Smooth muscle cell (in vitro differentiated cells): ENCODE measurements around the gene FBXL12. TPM values are rescaled to one million over a fixed set of nuclear protein-coding genes. Genes with fewer than 3 reads are reported as not detected.
"Not testable (repeated sequence)": the region's sequence is repeated elsewhere in the genome, so short reads cannot be mapped to it uniquely, and the experiment has no call there.

Source experiments
- DNase-seq: peaks from one replicate; lab custom pipeline; 2025; ENCODE audit not compliant: unreplicated experiment; lab: John Stamatoyannopoulos, UW
- H2AFZ ChIP-seq: fragments of 200-600 bp; sonication (generic); 2 replicates; pipeline ENCODE4 v1.6.0; 2016; ENCODE audit warnings: antibody characterized with exemption, low read depth, mild to moderate bottlenecking
- H3F3A ChIP-seq: fragments of 200-600 bp; sonication (generic); 2 replicates; pipeline ENCODE4 v1.6.0; 2017; ENCODE audit warnings: antibody characterized with exemption, low read depth
- H3K27ac ChIP-seq: fragments of 200-600 bp; sonication (generic); 2 replicates; pipeline ENCODE4 v1.5.1; 2016; ENCODE audit warnings: low read depth, mild to moderate bottlenecking
- H3K27me3 ChIP-seq: fragments of 200-600 bp; sonication (generic); 2 replicates; pipeline ENCODE4 v1.6.1; 2016; ENCODE audit warnings: low read depth, mild to moderate bottlenecking
- H3K36me3 ChIP-seq: fragments of 200-600 bp; sonication (generic); 2 replicates; pipeline ENCODE4 v1.5.1; 2016; ENCODE audit warnings: low read depth
- H3K4me1 ChIP-seq: fragments of 200-600 bp; sonication (generic); 2 replicates; pipeline ENCODE4 v1.5.1; 2016; ENCODE audit warnings: low read depth
- H3K4me2 ChIP-seq: fragments of 200-600 bp; sonication (generic); 2 replicates; pipeline ENCODE4 v1.6.0; 2016; ENCODE audit warnings: mild to moderate bottlenecking
- H3K4me3 ChIP-seq: fragments of 200-600 bp; sonication (generic); 2 replicates; pipeline ENCODE4 v1.5.1; 2016; ENCODE audit warnings: mild to moderate bottlenecking
- H3K79me2 ChIP-seq: fragments of 200-600 bp; sonication (generic); 2 replicates; pipeline ENCODE4 v1.6.0; 2016; ENCODE audit warnings: low read depth, mild to moderate bottlenecking
- H3K9ac ChIP-seq: fragments of 200-600 bp; sonication (generic); 2 replicates; pipeline ENCODE4 v1.6.0; 2016; ENCODE audit warnings: low read depth
- H3K9me3 ChIP-seq: fragments of 200-600 bp; sonication (generic); replicated peaks from 2 replicates; pipeline ENCODE4 v1.5.1; 2016; ENCODE audit warnings: low read depth
- H4K20me1 ChIP-seq: fragments of 200-600 bp; sonication (generic); 2 replicates; pipeline ENCODE4 v1.6.0; 2016; ENCODE audit warnings: low read depth
- CTCF ChIP-seq: fragments of 200-600 bp; sonication (generic); IDR thresholded peaks from 2 replicates; pipeline ENCODE4 v1.5.1; 2017; ENCODE audit warnings: borderline replicate concordance, mild to moderate bottlenecking, antibody characterized with exemption; ENCODE audit not compliant: insufficient read depth, poor library complexity, severe bottlenecking
- WGBS: methylation state at CpG from one replicate; pipeline ENCODE4 v1.1.7; 2016; ENCODE audit warnings: low lambda C conversion rate; 5-methylcytosine and 5-hydroxymethylcytosine counted together
- polyA plus RNA-seq: library from polyadenylated mRNA; unstranded; fragments of >200 nt; fragmentation: Nextera tagmentation; extraction: Ambion mirVana; gene quantifications from 2 replicates; pipeline ENCODE4 v1.2.1, GENCODE V29; 2016
- total RNA-seq: library from RNA; depleted of rRNA; stranded (reverse); fragments of >200 nt; gene quantifications from 2 replicates; pipeline ENCODE4 v1.2.3, GENCODE V29; 2014

FBXL12 gene
- total and polyA plus RNA-seq, 2 experiments from 2014 or later = 38.2 to 62.5 TPM

- Histone ChIP-seq H3K27me3 (no peaks in the 10 kb centered on the region), H3K4me1 (peaks cover 11% of the 10 kb centered on the region), H3K9me3 (no peaks in the 10 kb centered on the region), H3K4me3 (peak within 1 kb of the TSS; percentile 70), H4K20me1 (peaks cover 20% of the 10 kb centered on the region), H3K36me3 (no peaks in the 10 kb centered on the region), H3K27ac (peak within 1 kb of the TSS; percentile 9), H2AFZ (peak within 1 kb of the TSS; percentile 60), H3K4me2 (peak within 1 kb of the TSS; percentile 98), H3K79me2 (peaks cover 66% of the 10 kb centered on the region), H3K9ac (peak within 1 kb of the TSS; percentile 86), H3F3A (no peaks in the 10 kb centered on the region)
- WGBS = 1% methylated on average over 59 of the region's 62 CpGs
- peak; percentile 37 for DNase-seq
- no peak for TF ChIP-seq CTCF
These were observed 8.7 kb upstream of the FBXL12 start, which contains the start of gene UBL5 for GRCh38 chr19:9827289-9828238. UBL5 (plus strand) TSS chr19:9827918; CDS start chr19:9828338, 420 bp downstream.

DNA sequence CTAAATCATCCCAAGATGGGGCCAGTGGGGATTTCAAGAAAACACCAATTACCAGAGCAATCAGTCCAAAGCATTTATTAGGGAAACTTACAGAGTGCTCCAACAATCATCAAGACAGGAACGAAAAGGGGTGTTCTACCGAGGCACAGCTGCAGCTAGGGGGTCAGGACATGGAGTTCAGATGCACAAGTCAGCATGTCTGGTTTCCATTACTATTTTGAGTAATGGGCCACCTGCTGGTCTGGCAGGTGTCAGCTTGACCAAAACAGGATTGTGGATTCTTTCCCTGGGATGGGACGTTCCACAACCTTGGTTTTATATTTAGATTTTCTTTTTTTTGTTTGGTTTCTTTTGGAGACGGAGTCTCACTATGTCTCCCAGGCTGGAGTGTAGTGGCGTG, 4.9 kb upstream of the FBXL12 start:
- WGBS = 97% methylated on average over 5 of the region's 5 CpGs

GRCh38 chr19:9820034-9820433, 1.2 kb upstream of the FBXL12 start:
- Histone ChIP-seq H3K79me2 (peaks cover 39% of the 10 kb centered on the region), H3K4me1 (peaks cover 11% of the 10 kb centered on the region), H3K4me3 (peak overlapping the region; percentile 35), H3K4me2 (peak overlapping the region; percentile 63), H4K20me1 (peaks cover 20% of the 10 kb centered on the region), H3K27ac (peak overlapping the region; percentile 32)
- 96% methylated on average over 8 of the region's 8 CpGs for WGBS
- H2AFZ ChIP-seq, H3K9ac ChIP-seq, H3F3A ChIP-seq, H3K9me3 ChIP-seq, H3K36me3 ChIP-seq, DNase-seq, H3K27me3 ChIP-seq: not testable (repeated sequence)

More for the DNA sequence above, 4.9 kb upstream of the FBXL12 start:
- peaks cover 8% of the 10 kb centered on the region for H3K4me1 ChIP-seq
- peaks cover 7% of the 10 kb centered on the region for H4K20me1 ChIP-seq
- no peak overlapping the region for H3K9ac ChIP-seq
- H3F3A ChIP-seq = no peaks in the 10 kb centered on the region
- H3K79me2 ChIP-seq = peaks cover 37% of the 10 kb centered on the region
- H3K27me3 ChIP-seq = no peaks in the 10 kb centered on the region
- no peaks in the 10 kb centered on the region for H3K9me3 ChIP-seq
- DNase-seq = no peak
- H3K4me3 ChIP-seq = no peak overlapping the region
- no peak for TF ChIP-seq CTCF
- no peak overlapping the region for H3K27ac ChIP-seq
- H2AFZ ChIP-seq = no peak overlapping the region
- H3K36me3 ChIP-seq = no peaks in the 10 kb centered on the region
- no peak overlapping the region for H3K4me2 ChIP-seq

DNA sequence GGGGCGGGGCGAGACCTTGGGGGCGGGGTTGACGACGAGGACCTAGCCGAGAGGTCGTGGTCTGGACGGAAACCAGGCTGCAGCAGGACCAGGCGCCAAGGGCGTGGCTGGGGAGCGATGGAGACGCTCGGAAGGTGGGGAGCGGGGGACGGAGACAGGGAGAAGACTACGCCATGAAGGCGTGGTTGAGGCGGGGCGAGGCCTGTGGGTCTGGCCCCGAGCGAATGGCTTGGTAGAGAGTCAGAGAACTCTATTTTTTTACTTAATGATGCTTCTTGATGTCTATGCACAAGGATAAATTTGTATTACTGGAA, 674 bp upstream of the FBXL12 start:
- Histone ChIP-seq H4K20me1 (peaks cover 24% of the 10 kb centered on the region), H3K79me2 (peaks cover 44% of the 10 kb centered on the region), H3K4me3 (peak overlapping the region; percentile 35), H3K27me3 (no peaks in the 10 kb centered on the region), H3K27ac (peak overlapping the region; percentile 32), H2AFZ (no peak overlapping the region), H3K4me1 (peaks cover 11% of the 10 kb centered on the region), H3K36me3 (no peaks in the 10 kb centered on the region), H3K4me2 (peak overlapping the region; percentile 63), H3K9me3 (no peaks in the 10 kb centered on the region), H3F3A (no peaks in the 10 kb centered on the region), H3K9ac (no peak overlapping the region)
- TF ChIP-seq CTCF = no peak
- 2% methylated on average over 12 of the region's 21 CpGs for WGBS
- no peak for DNase-seq
